ENCODE results near the gene TSPAN14. TPM values are rescaled to one million over a fixed set of nuclear protein-coding genes. Genes with fewer than 3 reads are reported as not detected.
A peak's percentile ranks its signal among the peaks of the same experiment; 100 is the strongest.

TSPAN14 gene
- total RNA-seq, 3 donors from 2014 or later = 75.5 to 96.5 (median 81.0) TPM

DNA sequence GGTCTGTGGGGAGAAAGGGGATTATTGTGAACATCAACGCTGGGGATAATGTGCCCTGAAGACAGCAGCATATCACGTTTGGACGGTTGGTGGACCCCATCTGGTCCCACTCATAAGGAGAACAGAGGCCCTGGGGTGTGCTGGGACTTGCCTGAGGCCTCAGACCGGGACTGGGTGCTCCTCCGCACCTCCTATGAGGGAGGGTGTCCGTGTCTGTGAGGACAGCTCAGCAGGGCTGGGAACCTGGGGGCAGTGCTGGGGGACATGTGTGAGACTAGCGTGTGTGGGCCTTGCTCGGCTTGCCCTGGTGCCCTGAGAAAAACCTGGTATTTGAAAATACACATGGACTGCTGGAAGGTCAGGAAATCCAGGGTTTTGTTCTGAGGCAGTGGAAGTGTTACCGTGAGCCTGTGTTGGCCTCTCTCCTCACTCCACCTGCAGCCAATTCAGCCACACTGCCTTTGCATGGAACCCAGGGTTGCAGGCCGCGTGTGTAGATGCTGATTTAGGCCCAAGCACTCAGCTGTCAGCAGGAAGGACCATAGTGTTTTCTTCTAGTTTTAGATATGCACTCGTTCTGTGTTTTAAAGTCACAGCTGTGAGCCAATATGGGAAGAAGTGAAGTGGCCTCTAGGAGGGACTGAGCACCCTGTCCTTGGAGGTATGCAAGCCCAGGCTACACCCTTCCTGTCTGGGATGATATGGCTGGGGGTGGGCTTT, 70.2 kb downstream of the TSPAN14 start:
- no peak overlapping the region for H3K4me3 ChIP-seq
- ATAC-seq = peak; percentile 13
- intact Hi-C loops (cut with DNase I, micrococcal nuclease) = no loop called here
- H3K36me3 ChIP-seq (ENCODE audit: low read depth) = no peaks in the 10 kb centered on the region
- no peak for DNase-seq
- no peaks in the 10 kb centered on the region for H3K4me1 ChIP-seq (ENCODE audit: low read depth)
- TF ChIP-seq, protein P1, sequence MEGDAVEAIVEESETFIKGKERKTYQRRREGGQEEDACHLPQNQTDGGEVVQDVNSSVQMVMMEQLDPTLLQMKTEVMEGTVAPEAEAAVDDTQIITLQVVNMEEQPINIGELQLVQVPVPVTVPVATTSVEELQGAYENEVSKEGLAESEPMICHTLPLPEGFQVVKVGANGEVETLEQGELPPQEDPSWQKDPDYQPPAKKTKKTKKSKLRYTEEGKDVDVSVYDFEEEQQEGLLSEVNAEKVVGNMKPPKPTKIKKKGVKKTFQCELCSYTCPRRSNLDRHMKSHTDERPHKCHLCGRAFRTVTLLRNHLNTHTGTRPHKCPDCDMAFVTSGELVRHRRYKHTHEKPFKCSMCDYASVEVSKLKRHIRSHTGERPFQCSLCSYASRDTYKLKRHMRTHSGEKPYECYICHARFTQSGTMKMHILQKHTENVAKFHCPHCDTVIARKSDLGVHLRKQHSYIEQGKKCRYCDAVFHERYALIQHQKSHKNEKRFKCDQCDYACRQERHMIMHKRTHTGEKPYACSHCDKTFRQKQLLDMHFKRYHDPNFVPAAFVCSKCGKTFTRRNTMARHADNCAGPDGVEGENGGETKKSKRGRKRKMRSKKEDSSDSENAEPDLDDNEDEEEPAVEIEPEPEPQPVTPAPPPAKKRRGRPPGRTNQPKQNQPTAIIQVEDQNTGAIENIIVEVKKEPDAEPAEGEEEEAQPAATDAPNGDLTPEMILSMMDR (IDR thresholded peaks at IDR 0.05) = no peak
- no peaks in the 10 kb centered on the region for H3K9me3 ChIP-seq

DNA sequence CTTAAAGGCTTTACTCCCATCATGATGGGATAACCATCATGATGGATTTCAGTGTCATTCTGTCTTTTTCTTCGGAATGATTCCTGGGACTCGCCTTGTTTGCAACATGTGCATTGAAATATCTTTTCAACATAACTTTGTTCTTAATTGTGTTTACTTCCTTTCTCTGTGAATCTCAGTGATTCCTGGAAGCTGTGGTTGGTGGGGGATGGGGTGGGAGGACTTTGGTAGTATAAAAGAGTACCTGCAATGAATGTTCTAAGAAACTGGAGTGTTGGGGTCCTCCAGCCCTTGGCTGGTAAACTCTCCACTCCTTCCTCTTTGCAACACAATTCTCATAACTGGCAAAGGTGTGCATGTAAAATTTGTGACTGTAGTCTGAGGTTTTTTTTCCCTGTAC, 72.1 kb downstream of the TSPAN14 start:
- ATAC-seq (no peak), DNase-seq (no peak)
- Histone ChIP-seq H3K36me3 (ENCODE audit: low read depth) (no peaks in the 10 kb centered on the region), H3K4me3 (no peak overlapping the region), H3K4me1 (ENCODE audit: low read depth) (peaks cover 5% of the 10 kb centered on the region), H3K9me3 (no peaks in the 10 kb centered on the region)
- TF ChIP-seq, protein P1 (IDR thresholded peaks at IDR 0.05) = no peak
- intact Hi-C loops (cut with DNase I, micrococcal nuclease) = no loop called here

DNA sequence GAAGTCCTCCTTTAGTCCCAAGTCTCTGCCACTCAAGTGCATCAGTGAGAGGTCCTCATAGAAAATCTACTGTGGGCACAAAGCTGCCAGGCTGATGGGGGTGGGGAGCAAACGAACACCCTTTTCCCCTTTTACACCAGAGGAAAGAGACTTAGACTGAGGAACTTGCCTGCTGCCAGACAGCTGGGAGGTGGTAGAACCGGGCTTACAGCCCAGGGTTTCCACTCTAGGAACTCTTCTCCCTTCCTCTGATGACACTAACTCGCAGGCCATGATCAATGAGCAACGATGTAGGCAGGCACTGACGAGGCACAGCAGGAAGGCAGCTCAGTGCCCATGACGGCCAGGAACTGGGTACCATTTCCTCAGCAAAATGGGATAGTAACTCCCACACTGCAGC, 72.6 kb downstream of the TSPAN14 start:
- TF ChIP-seq, protein P1 (IDR thresholded peaks at IDR 0.05) = no peak
- intact Hi-C loops (cut with DNase I, micrococcal nuclease) = no loop called here
- no peak overlapping the region for H3K4me3 ChIP-seq
- peaks cover 5% of the 10 kb centered on the region for H3K4me1 ChIP-seq (ENCODE audit: low read depth)
- no peaks in the 10 kb centered on the region for H3K9me3 ChIP-seq
- no peaks in the 10 kb centered on the region for H3K36me3 ChIP-seq (ENCODE audit: low read depth)
- DNase-seq = no peak
- ATAC-seq = no peak

GRCh38 chr10:80528185-80528700, 74.1 kb downstream of the TSPAN14 start:
- TF ChIP-seq, protein P1 (IDR thresholded peaks at IDR 0.05) = no peak
- Histone ChIP-seq H3K36me3 (ENCODE audit: low read depth) (no peaks in the 10 kb centered on the region), H3K4me1 (ENCODE audit: low read depth) (peaks cover 5% of the 10 kb centered on the region), H3K9me3 (no peaks in the 10 kb centered on the region), H3K4me3 (no peak overlapping the region)
- ATAC-seq = peak; percentile 15
- intact Hi-C loops (cut with DNase I, micrococcal nuclease) = no loop called here
- DNase-seq = no peak

GRCh38 chr10:80528901-80529300, 74.8 kb downstream of the TSPAN14 start:
- Histone ChIP-seq H3K36me3 (ENCODE audit: low read depth) (no peaks in the 10 kb centered on the region), H3K4me1 (ENCODE audit: low read depth) (peaks cover 5% of the 10 kb centered on the region), H3K4me3 (no peak overlapping the region), H3K9me3 (no peaks in the 10 kb centered on the region)
- ATAC-seq (no peak), DNase-seq (no peak)
- TF ChIP-seq, protein P1 (IDR thresholded peaks at IDR 0.05) = no peak
- intact Hi-C loops (cut with DNase I, micrococcal nuclease) = no loop called here
